Neutrophil (primary cell): ENCODE results near the gene RNF20.
"Not testable (repeated sequence)": the region's sequence is repeated elsewhere in the genome, so short reads cannot be mapped to it uniquely, and the experiment has no call there.

Source experiments
- H3K27ac ChIP-seq: fragments of 200-600 bp; sonication (generic); 2 replicates; pipeline ENCODE4 v1.5.1; 2016; ENCODE audit warnings: mild to moderate bottlenecking, moderate library complexity
- H3K27me3 ChIP-seq: fragments of 200-600 bp; sonication (generic); 2 replicates; pipeline ENCODE4 v1.6.0; 2016; ENCODE audit warnings: mild to moderate bottlenecking
- H3K36me3 ChIP-seq: fragments of 200-600 bp; sonication (generic); 2 replicates; pipeline ENCODE4 v1.5.1; 2017
- H3K4me1 ChIP-seq, 2 experiments: fragments of 200-600 bp in 1 of 2; sonication (generic) in 1 of 2; 1 replicate in 1 of 2; 2 replicates in 1 of 2; pipeline versions ENCODE4 v1.5.1 to v1.6.1; 2013 to 2016; ENCODE audit warnings: low read depth in 1 of 2, low read length in 1 of 2, mild to moderate bottlenecking in 1 of 2, moderate library complexity in 1 of 2; ENCODE audit not compliant: control insufficient read depth in 1 of 2, insufficient read depth in 1 of 2
- H3K4me3 ChIP-seq, 2 experiments: fragments of 200-600 bp in 1 of 2; sonication (generic) in 1 of 2; 1 replicate in 1 of 2; 2 replicates in 1 of 2; pipeline ENCODE4 v1.5.1; 2013 to 2016; ENCODE audit warnings: low read depth in 1 of 2, low read length in 1 of 2, mild to moderate bottlenecking in 1 of 2, moderate library complexity in 1 of 2
- H3K9me3 ChIP-seq: fragments of 200-600 bp; sonication (generic); 2 replicates; pipeline ENCODE4 v1.5.1; 2016
- TF ChIP-seq, protein P1 (sequence below): fragments of 200-600 bp; sonication (generic); IDR thresholded peaks from 2 replicates; pipeline ENCODE4 v1.5.1; 2016; ENCODE audit warnings: antibody characterized with exemption

The RNF20 gene

GRCh38 chr9:101585740-101586139, 52.1 kb downstream of the RNF20 start:
- Histone ChIP-seq H3K36me3 (no peaks in the 10 kb centered on the region), H3K27me3 (no peaks in the 10 kb centered on the region), H3K27ac (peak overlapping the region; percentile 80), H3K9me3 (no peaks in the 10 kb centered on the region), H3K4me1 (peaks cover 6 to 16% of the 10 kb centered on the region in 2 experiments), H3K4me3 (peak overlapping the region; percentile 2 to 7)
- TF ChIP-seq, protein P1, sequence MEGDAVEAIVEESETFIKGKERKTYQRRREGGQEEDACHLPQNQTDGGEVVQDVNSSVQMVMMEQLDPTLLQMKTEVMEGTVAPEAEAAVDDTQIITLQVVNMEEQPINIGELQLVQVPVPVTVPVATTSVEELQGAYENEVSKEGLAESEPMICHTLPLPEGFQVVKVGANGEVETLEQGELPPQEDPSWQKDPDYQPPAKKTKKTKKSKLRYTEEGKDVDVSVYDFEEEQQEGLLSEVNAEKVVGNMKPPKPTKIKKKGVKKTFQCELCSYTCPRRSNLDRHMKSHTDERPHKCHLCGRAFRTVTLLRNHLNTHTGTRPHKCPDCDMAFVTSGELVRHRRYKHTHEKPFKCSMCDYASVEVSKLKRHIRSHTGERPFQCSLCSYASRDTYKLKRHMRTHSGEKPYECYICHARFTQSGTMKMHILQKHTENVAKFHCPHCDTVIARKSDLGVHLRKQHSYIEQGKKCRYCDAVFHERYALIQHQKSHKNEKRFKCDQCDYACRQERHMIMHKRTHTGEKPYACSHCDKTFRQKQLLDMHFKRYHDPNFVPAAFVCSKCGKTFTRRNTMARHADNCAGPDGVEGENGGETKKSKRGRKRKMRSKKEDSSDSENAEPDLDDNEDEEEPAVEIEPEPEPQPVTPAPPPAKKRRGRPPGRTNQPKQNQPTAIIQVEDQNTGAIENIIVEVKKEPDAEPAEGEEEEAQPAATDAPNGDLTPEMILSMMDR = no peak

DNA sequence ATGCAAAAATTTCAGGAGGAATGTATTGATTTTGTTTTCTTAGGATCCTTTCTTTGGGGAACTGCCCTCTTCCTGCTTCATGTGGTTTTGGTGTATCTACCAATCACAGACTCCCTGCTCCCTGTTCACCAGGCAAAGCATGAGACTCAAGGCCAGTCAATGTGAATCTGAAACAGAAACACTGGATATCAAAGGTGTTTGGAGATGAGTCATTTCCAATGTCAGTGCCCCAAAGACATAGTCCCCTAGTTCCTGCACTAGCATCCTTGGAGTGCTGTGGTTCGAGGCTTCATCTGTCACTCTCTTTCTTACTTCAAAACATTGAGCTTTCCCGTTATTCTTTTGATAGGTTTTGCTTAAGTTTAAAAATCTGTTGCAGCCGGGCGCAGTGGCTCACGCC, 53.0 kb downstream of the RNF20 start:
- peaks cover 6 to 16% of the 10 kb centered on the region in 2 experiments for H3K4me1 ChIP-seq
- peak overlapping the region; percentile 80 for H3K27ac ChIP-seq
- H3K9me3 ChIP-seq = no peaks in the 10 kb centered on the region
- H3K4me3 ChIP-seq = no peak overlapping the region
- no peaks in the 10 kb centered on the region for H3K36me3 ChIP-seq
- H3K27me3 ChIP-seq = peaks cover 9% of the 10 kb centered on the region
- TF ChIP-seq, protein P1 = no peak

DNA sequence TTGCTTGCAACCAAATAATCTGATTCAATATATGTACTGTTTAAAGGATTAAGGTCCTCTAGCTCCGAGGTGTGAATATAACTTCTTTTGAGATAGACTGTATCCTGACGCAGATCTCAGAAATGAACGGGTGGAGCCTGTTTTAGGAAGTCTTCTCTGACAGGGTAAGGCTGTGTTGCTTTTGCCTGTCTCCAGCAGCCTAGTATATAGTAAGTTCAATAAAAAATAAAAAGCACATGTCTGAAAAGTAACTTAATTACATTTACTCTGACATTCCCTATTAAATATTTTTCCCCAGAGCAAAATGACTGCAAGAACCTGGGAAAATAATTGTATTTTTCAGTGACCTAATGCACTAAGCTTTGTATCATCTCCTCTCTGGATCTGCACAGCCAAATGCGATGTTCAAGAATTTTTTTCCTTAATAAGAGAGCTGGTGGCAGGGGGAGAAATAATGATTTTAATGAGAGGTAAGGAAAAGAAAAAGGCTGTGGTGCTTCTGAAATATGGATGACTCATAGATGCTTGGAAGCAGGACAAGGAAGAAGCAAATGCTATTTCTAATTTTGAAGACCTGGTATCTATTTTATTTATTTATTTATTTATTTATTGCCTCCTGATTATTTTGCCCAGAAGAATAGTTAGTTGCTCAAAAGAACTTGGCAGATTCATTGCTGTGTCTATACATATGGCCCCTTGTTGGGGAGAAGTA, 53.8 kb downstream of the RNF20 start:
- H3K27me3 ChIP-seq = peaks cover 16% of the 10 kb centered on the region
- TF ChIP-seq, protein P1 = no peak
- peaks cover 6 to 16% of the 10 kb centered on the region in 2 experiments for H3K4me1 ChIP-seq
- H3K27ac ChIP-seq = no peak overlapping the region
- no peaks in the 10 kb centered on the region for H3K36me3 ChIP-seq
- H3K9me3 ChIP-seq = no peaks in the 10 kb centered on the region
- H3K4me3 ChIP-seq = no peak overlapping the region

DNA sequence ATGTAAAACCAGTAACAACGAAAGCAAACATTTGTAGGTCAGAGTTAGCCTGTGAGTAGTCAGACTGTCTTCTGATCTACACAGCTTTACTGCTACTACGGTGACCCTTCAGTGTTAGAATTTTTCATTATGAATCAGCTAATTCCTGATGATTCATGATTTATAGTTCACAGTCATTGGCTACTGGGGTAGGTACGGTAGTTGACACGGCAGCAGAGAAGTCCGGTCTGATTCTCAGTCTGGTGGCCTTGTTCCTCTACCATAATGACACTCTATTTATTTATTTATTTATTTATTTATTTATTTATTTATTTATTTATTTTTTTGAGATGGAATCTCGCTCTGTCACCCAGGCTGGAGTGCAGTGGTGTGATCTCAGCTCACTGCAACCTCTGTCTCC, 56.4 kb downstream of the RNF20 start:
- not testable (repeated sequence) for H3K27ac ChIP-seq, H3K9me3 ChIP-seq, H3K36me3 ChIP-seq, H3K4me3 ChIP-seq
- H3K27me3 ChIP-seq = peaks cover 16% of the 10 kb centered on the region
- peaks cover 6 to 16% of the 10 kb centered on the region in 2 experiments for H3K4me1 ChIP-seq

DNA sequence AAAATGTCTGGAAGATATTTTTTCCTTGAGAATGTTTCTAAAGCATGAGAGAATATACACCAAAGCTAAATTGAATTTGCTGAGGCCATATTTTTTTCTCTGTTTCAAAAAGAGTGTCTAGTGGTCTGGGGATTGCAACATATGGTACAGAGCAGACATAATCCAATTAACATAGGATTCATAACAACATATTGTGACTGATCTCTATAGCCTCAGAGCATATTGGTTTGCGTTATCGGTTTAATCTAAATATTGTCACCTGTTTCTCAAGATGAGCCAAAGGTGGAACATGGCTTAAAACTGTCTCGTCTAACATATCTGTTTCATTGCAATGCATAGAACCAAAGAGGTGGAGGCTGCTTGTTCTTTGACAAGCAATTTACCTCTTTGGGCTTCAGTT, 57.2 kb downstream of the RNF20 start:
- H3K4me3 ChIP-seq = no peak overlapping the region
- H3K9me3 ChIP-seq = no peaks in the 10 kb centered on the region
- H3K27me3 ChIP-seq = peaks cover 16% of the 10 kb centered on the region
- TF ChIP-seq, protein P1 = no peak
- no peak overlapping the region for H3K27ac ChIP-seq
- peaks cover 0 to 8% of the 10 kb centered on the region in 2 experiments for H3K4me1 ChIP-seq
- no peaks in the 10 kb centered on the region for H3K36me3 ChIP-seq

GRCh38 chr9:101591787-101592446, 58.3 kb downstream of the RNF20 start:
- no peaks in the 10 kb centered on the region for H3K36me3 ChIP-seq
- H3K4me3 ChIP-seq = no peak overlapping the region
- TF ChIP-seq, protein P1 = no peak
- no peak overlapping the region for H3K27ac ChIP-seq
- no peaks in the 10 kb centered on the region for H3K4me1 ChIP-seq
- H3K9me3 ChIP-seq = no peaks in the 10 kb centered on the region
- peaks cover 16% of the 10 kb centered on the region for H3K27me3 ChIP-seq
